ENCODE measurements around the gene SLC7A4. TPM values are rescaled to one million over a fixed set of nuclear protein-coding genes. Genes with fewer than 3 reads are reported as not detected.
A peak's percentile ranks its signal among the peaks of the same experiment; 100 is the strongest.
"Not testable (repeated sequence)": the region's sequence is repeated elsewhere in the genome, so short reads cannot be mapped to it uniquely, and the experiment has no call there.

The SLC7A4 gene
- polyA plus RNA-seq, 1 of the 3 experiments (the other 2 are of a cell fraction), result 0.02 TPM

DNA sequence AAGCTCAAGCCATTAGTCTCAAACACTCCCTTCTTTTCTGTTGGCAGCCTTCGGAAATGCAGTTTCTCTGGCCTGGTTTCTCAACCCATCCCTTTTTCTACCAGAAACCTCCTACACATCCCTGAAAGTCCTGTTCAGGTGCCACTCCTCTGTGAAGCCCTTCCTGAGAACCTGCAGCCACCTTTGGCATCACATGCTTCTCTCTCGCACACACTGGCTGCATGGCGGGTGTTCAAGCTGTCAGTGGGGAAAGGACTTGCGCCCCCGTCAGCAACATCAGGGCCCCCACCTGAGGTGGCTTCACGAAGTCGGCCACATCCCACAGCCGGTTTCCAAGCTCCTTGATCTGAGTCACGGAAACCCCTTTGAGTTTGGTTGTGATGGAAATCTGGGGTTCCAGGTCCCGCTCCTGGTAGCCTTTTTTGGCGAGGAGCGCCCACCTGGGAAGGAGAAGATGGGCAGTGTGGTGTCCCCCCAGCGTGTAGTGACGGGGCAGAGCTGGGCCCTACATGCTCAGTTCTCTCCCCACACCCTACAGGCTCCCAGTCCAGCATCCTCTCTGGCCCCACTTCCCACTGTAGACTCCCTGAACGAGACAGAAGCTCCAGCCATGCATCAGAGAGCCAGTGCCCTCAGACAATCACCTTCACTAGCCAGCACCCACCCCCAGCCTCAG lies 11.6 kb upstream of the SLC7A4 start:
- TF ChIP-seq, protein P1, sequence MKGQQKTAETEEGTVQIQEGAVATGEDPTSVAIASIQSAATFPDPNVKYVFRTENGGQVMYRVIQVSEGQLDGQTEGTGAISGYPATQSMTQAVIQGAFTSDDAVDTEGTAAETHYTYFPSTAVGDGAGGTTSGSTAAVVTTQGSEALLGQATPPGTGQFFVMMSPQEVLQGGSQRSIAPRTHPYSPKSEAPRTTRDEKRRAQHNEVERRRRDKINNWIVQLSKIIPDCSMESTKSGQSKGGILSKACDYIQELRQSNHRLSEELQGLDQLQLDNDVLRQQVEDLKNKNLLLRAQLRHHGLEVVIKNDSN (IDR thresholded peaks at IDR 0.05; ENCODE audit: borderline replicate concordance, low read depth), result no peak
- no peak for DNase-seq
- Histone ChIP-seq H3K9me3 (no peaks in the 10 kb centered on the region), H3K36me3 (replicated peaks in 1 of 2; ENCODE audit: control insufficient read depth in 1 of 2, insufficient read depth in 2 of 2, low read length in 1 of 2) (no peaks in the 10 kb centered on the region), H3K79me2 (ENCODE audit: insufficient read depth) (no peaks in the 10 kb centered on the region), H3F3A (replicated peaks; ENCODE audit: insufficient read depth) (peaks cover 6% of the 10 kb centered on the region), H3K9me2 (no peaks in the 10 kb centered on the region), H3K27ac (ENCODE audit: low read depth in 2 of 2, low read length in 1 of 2) (peak overlapping the region in 1 of 2 experiments; percentile 88; a peak in 2 of 4 replicates), H2AFZ (ENCODE audit: low read depth) (no peak overlapping the region), H3K27me3 (ENCODE audit: insufficient read depth) (no peaks in the 10 kb centered on the region), H3K4me2 (peak overlapping the region; percentile 91; the same call in 1 of the 2 replicates), H3K4me1 (ENCODE audit: control insufficient read depth in 1 of 2, insufficient read depth in 2 of 2, low read depth in 1 of 2, low read length in 1 of 2) (peaks cover 9 to 36% of the 10 kb centered on the region in 2 experiments; a peak in 3 of 4 replicates), H3K4me3 (ENCODE audit: low read depth in 2 of 2, low read length in 1 of 2) (no peak overlapping the region), H4K20me1 (ENCODE audit: insufficient read depth) (no peaks in the 10 kb centered on the region), H3K9ac (no peak overlapping the region)
- ChIA-PET POLR2A (no interaction called here), CTCF (interaction anchor here (1.1 kb wide), 1 partner anchor 60 kb away, joined by 3 read pairs; no protein-coding TSS in a partner anchor)
- 97% methylated on average over 13 of the region's 15 CpGs for WGBS (ENCODE audit: low lambda C conversion rate)

DNA sequence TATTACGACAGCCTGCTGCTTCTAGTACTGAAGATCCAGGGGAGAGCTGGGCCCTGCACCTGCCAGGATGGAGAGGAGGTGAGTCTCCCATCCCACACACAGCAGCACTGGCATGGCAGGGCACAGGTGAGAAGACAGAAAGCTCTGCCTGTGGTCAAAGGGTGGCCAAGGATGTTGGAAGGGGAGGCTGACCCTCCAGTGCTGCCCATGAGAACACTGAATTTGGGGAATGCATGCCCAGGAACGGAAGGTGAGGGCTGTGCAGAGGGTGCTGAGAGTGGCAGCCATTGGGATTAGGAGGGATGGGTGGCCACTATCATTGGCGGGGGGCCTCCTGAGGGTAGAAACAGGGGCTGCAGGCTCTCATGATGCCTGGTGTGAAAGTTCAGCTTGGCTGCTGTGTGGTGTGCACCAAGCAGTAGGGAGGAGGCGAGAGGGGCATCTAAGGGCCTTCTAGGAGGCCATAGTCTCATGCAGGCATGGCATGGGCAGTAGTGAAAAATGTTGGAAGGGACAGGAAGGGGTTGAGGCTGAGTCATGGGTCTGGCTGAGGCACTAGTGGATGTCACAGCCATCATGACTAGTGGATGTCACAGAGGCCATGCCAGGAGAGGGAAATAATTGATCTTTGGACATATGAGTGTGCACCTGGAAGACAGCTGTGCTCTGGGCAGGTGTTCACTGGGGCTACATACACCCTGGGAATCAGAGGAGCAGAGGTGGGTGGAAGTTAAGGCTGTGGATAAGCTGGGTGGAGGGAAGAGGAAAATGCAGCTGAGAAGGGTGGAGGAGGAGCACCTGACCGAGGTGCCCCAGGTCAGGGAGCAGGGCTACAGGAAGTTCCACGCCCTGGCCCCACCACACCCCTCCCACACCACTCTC lies 10.9 kb upstream of the SLC7A4 start:
- H3K79me2 ChIP-seq (ENCODE audit: insufficient read depth), result no peaks in the 10 kb centered on the region
- no peaks in the 10 kb centered on the region for H3K27me3 ChIP-seq (ENCODE audit: insufficient read depth)
- WGBS (ENCODE audit: low lambda C conversion rate), result 92% methylated on average over 6 of the region's 6 CpGs
- peaks cover 14 to 36% of the 10 kb centered on the region in 2 experiments; a peak in 3 of 4 replicates for H3K4me1 ChIP-seq (ENCODE audit: control insufficient read depth in 1 of 2, insufficient read depth in 2 of 2, low read depth in 1 of 2, low read length in 1 of 2)
- H3K9ac ChIP-seq, result no peak overlapping the region
- ChIA-PET POLR2A (no interaction called here), CTCF (no interaction called here)
- H3K4me2 ChIP-seq, result no peak overlapping the region
- 0 out of 2 replicates have a peak, but pooled peaks have one; percentile 25 for TF ChIP-seq TCF12 (IDR thresholded peaks at IDR 0.05)
- TF ChIP-seq RFX5 (IDR thresholded peaks at IDR 0.05; ENCODE audit: low read length), result no peak
- H3K4me3 ChIP-seq (ENCODE audit: low read depth in 2 of 2, low read length in 1 of 2), result no peak overlapping the region
- H4K20me1 ChIP-seq (ENCODE audit: insufficient read depth), result no peaks in the 10 kb centered on the region
- H3K36me3 ChIP-seq (replicated peaks in 1 of 2; ENCODE audit: control insufficient read depth in 1 of 2, insufficient read depth in 2 of 2, low read length in 1 of 2), result no peaks in the 10 kb centered on the region
- no peaks in the 10 kb centered on the region for H3K9me2 ChIP-seq
- H2AFZ ChIP-seq (ENCODE audit: low read depth), result no peak overlapping the region
- H3K9me3 ChIP-seq, result no peaks in the 10 kb centered on the region
- H3K27ac ChIP-seq (ENCODE audit: low read depth in 2 of 2, low read length in 1 of 2), result no peak overlapping the region
- peaks cover 10% of the 10 kb centered on the region for H3F3A ChIP-seq (replicated peaks; ENCODE audit: insufficient read depth)
- DNase-seq, result no peak

DNA sequence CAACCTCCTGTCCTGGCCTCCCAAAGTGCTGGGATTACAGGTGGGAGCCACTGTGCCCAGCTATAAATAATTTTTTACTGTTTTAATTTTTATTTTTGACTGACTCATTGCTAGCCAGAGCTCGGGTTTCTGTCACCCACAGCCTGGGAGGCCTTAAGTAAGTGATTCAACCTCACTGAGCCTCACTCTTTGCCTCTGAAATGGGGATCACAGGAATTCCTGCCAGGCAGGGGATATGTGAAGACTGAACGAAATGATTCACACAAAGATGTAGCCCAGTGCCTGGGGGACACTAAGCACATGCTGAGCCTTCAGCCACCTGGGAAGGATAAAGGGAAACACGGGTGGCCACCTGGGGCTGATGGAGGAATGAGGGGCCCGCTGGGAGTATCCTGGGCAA lies 9.6 kb upstream of the SLC7A4 start:
- Histone ChIP-seq H3K9me2 (no peaks in the 10 kb centered on the region), H3K9ac (no peak overlapping the region), H3K4me2 (no peak overlapping the region), H3K27ac (ENCODE audit: low read depth in 2 of 2, low read length in 1 of 2) (no peak overlapping the region), H3K36me3 (replicated peaks in 1 of 2; ENCODE audit: control insufficient read depth in 1 of 2, insufficient read depth in 2 of 2, low read length in 1 of 2) (no peaks in the 10 kb centered on the region), H3K4me1 (ENCODE audit: control insufficient read depth in 1 of 2, insufficient read depth in 2 of 2, low read depth in 1 of 2, low read length in 1 of 2) (peaks cover 17 to 25% of the 10 kb centered on the region in 2 experiments; a peak in 3 of 4 replicates), H4K20me1 (ENCODE audit: insufficient read depth) (no peaks in the 10 kb centered on the region), H3K4me3 (ENCODE audit: low read depth in 2 of 2, low read length in 1 of 2) (no peak overlapping the region), H3K27me3 (ENCODE audit: insufficient read depth) (no peaks in the 10 kb centered on the region), H2AFZ (ENCODE audit: low read depth) (no peak overlapping the region), H3K79me2 (ENCODE audit: insufficient read depth) (no peaks in the 10 kb centered on the region), H3K9me3 (no peaks in the 10 kb centered on the region), H3F3A (replicated peaks; ENCODE audit: insufficient read depth) (peaks cover 17% of the 10 kb centered on the region)
- ChIA-PET POLR2A (no interaction called here), CTCF (interaction anchor here (0.6 kb wide), 1 partner anchor 25 kb away, joined by 3 read pairs; no protein-coding TSS in a partner anchor)
- TF ChIP-seq GATA2 (CRISPR knock-in tag; IDR thresholded peaks at IDR 0.05), result no peak
- 0 out of 2 replicates have a peak, but pooled peaks have one; percentile 6 for TF ChIP-seq FOSL2 (IDR thresholded peaks at IDR 0.05; ENCODE audit: borderline replicate concordance, low read depth)
- 57% methylated on average over 4 of the region's 4 CpGs for WGBS (ENCODE audit: low lambda C conversion rate)
- no peak for DNase-seq

DNA sequence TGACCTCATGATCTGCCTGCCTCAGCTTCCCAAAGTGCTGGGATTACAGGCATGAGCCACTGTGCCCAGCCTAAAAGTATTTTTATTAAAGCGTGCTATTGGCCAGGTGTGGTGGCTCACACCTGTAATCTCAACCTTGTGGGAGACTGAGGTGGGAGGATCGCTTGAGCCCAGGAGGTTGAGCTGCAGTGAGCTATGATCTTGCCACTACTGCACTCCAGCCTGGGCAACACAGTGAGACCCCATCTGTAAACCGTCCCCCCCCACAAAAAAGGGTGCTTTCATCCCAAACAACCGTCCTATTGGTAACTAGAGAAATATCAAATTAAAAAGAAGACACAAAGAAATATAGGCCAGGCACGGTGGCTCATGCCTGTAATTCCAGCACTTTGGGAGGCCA lies 6.8 kb upstream of the SLC7A4 start:
- H3K9ac ChIP-seq; POLR2A ChIA-PET; DNase-seq; H3K4me1 ChIP-seq (ENCODE audit: control insufficient read depth in 1 of 2, insufficient read depth in 2 of 2, low read depth in 1 of 2, low read length in 1 of 2); H3K4me3 ChIP-seq (ENCODE audit: low read depth in 2 of 2, low read length in 1 of 2); H3K79me2 ChIP-seq (ENCODE audit: insufficient read depth); H3K27me3 ChIP-seq (ENCODE audit: insufficient read depth); CTCF ChIA-PET; H3K36me3 ChIP-seq (replicated peaks in 1 of 2; ENCODE audit: control insufficient read depth in 1 of 2, insufficient read depth in 2 of 2, low read length in 1 of 2); H3K4me2 ChIP-seq; H4K20me1 ChIP-seq (ENCODE audit: insufficient read depth); H3K9me3 ChIP-seq; H3K9me2 ChIP-seq; H2AFZ ChIP-seq (ENCODE audit: low read depth); H3K27ac ChIP-seq (ENCODE audit: low read depth in 2 of 2, low read length in 1 of 2): not testable (repeated sequence)
- WGBS (ENCODE audit: low lambda C conversion rate), result 95% methylated on average over 5 of the region's 5 CpGs
- H3F3A ChIP-seq (replicated peaks; ENCODE audit: insufficient read depth), result peaks cover 17% of the 10 kb centered on the region

Data from SK-N-SH (cell line).